Suprapubic skin (tissue), 4 donors: Measurements from ENCODE around the gene FAM240B. TPM values are rescaled to one million over a fixed set of nuclear protein-coding genes. Genes with fewer than 3 reads are reported as not detected.

Source experiments
- DNase-seq, 2 donors: peaks; one replicate each; pipeline ENCODE4 v3.0.0-alpha.2; 2019; ENCODE audit warnings: low spot score in 2 of 2
- H3K27ac ChIP-seq: fragments of 200-600 bp; sonication (generic); one replicate; pipeline ENCODE4 v1.5.1; 2019
- H3K27me3 ChIP-seq: fragments of 200-600 bp; sonication (generic); one replicate; pipeline ENCODE4 v1.5.1; 2019
- H3K36me3 ChIP-seq: fragments of 200-600 bp; sonication (generic); one replicate; pipeline ENCODE4 v1.5.1; 2019
- H3K4me1 ChIP-seq: fragments of 200-600 bp; sonication (generic); one replicate; pipeline ENCODE4 v1.5.1; 2019
- H3K4me3 ChIP-seq: fragments of 200-600 bp; sonication (generic); one replicate; pipeline ENCODE4 v1.5.1; 2019; ENCODE audit warnings: mild to moderate bottlenecking
- H3K9me3 ChIP-seq: fragments of 200-600 bp; sonication (generic); one replicate; pipeline ENCODE4 v1.5.1; 2019
- CTCF ChIP-seq, 2 donors: fragments of 200-600 bp in 1 of 2; fragments of 450-650 bp in 1 of 2; sonication (generic) in 1 of 2; IDR thresholded peaks; one replicate each; pipeline ENCODE4 v1.5.1; 2016 to 2019; ENCODE audit warnings: antibody characterized with exemption in 2 of 2, mild to moderate bottlenecking in 1 of 2, moderate library complexity in 1 of 2
- EP300 ChIP-seq: sonication (generic); formaldehyde crosslinking; IDR thresholded peaks from one replicate; pipeline ENCODE4 v1.6.1; 2017; ENCODE audit warnings: antibody characterized with exemption
- POLR2A ChIP-seq, 2 donors: fragments of 450-650 bp; IDR thresholded peaks; one replicate each; pipeline ENCODE4 v1.6.1; 2017; ENCODE audit warnings: antibody characterized with exemption in 2 of 2, mild to moderate bottlenecking in 2 of 2, moderate library complexity in 2 of 2
- POLR2AphosphoS5 ChIP-seq, 3 donors: sonication (generic); formaldehyde crosslinking; IDR thresholded peaks; one replicate each; pipeline ENCODE4 v1.6.1; 2017; ENCODE audit warnings: antibody characterized with exemption in 3 of 3
- WGBS: methylation state at CpG from one replicate; pipeline ENCODE4 v1.1.5; 2018; 5-methylcytosine and 5-hydroxymethylcytosine counted together
- total RNA-seq, 4 donors: library from RNA; depleted of rRNA; stranded (reverse); fragments of >200 nt; gene quantifications; one replicate each; pipeline ENCODE4 v1.1.0, GENCODE V29; 2016

Gene FAM240B
- total RNA-seq, 4 donors from 2014 or later, result not detected

DNA sequence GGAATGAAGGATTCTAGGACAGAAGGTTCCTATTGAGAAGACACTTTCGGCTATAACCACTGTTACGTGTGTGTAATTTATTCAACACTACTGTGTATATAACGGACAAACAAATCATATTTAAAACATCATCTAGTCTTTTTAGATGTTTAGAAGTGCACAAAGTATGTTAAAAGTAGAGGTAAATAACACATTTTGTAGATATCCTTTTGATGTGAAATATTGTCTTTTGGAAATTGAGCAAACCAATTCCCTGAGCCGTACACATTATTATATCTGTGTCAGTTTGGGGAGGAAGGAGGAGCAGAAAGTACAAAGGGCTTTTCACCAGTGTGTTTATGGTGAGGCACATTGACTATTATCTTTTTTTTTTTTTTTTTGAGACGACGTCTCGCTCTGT lies 60.4 kb downstream of the FAM240B start:
- H3K4me1 ChIP-seq, result no peaks in the 10 kb centered on the region
- no peak overlapping the region for H3K4me3 ChIP-seq
- H3K36me3 ChIP-seq, result no peaks in the 10 kb centered on the region
- 86% methylated on average over 7 of the region's 7 CpGs for WGBS
- no peak for TF ChIP-seq EP300
- TF ChIP-seq POLR2A (IDR thresholded peaks at IDR 0.05), result no peak
- peaks cover 4% of the 10 kb centered on the region for H3K27me3 ChIP-seq
- H3K9me3 ChIP-seq, result no peaks in the 10 kb centered on the region
- no peak overlapping the region for H3K27ac ChIP-seq
- no peak for DNase-seq

GRCh38 chr9:38656896-38657295 lies 63.0 kb downstream of the FAM240B start:
- H3K27me3 ChIP-seq, result peaks cover 4% of the 10 kb centered on the region
- no peak overlapping the region for H3K27ac ChIP-seq
- H3K4me3 ChIP-seq, result no peak overlapping the region
- TF ChIP-seq POLR2A (IDR thresholded peaks at IDR 0.05), result no peak
- no peaks in the 10 kb centered on the region for H3K9me3 ChIP-seq
- H3K36me3 ChIP-seq, result no peaks in the 10 kb centered on the region
- H3K4me1 ChIP-seq, result no peaks in the 10 kb centered on the region
- WGBS, result 17% methylated on average over 5 of the region's 5 CpGs
- no peak for DNase-seq

GRCh38 chr9:38652486-38652885 lies 67.4 kb downstream of the FAM240B start:
- TF ChIP-seq POLR2AphosphoS5 (IDR thresholded peaks at IDR 0.05), result no peak
- no peak for TF ChIP-seq CTCF (IDR thresholded peaks at IDR 0.05)
- TF ChIP-seq POLR2A (IDR thresholded peaks at IDR 0.05), result no peak
- TF ChIP-seq EP300, result no peak
- no peaks in the 10 kb centered on the region for H3K9me3 ChIP-seq
- 51% methylated on average over 7 of the region's 7 CpGs for WGBS
- no peaks in the 10 kb centered on the region for H3K4me1 ChIP-seq
- no peaks in the 10 kb centered on the region for H3K36me3 ChIP-seq
- no peak overlapping the region for H3K27ac ChIP-seq
- H3K4me3 ChIP-seq, result no peak overlapping the region
- DNase-seq, result no peak
- H3K27me3 ChIP-seq, result peaks cover 4% of the 10 kb centered on the region

DNA sequence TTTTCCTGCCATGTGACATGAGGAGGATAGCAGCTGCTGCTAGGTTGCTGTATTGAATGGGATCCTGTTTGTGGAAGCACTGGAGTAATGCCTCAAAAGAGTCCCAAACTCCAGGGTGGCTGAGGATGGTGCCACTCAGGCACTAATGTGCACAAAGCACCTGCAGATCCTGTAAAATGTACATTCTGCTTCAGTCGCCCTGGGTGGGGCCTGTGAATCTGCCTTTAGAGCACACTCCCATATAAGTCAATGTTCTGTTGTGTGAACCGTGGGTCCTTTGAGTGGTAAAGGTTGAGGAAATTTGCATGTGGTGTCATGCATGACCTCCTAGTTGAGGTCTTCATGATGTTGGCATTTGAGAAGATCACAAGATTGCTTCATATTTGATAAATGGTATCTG lies 67.9 kb downstream of the FAM240B start:
- peaks cover 4% of the 10 kb centered on the region for H3K27me3 ChIP-seq
- no peaks in the 10 kb centered on the region for H3K36me3 ChIP-seq
- no peak overlapping the region for H3K27ac ChIP-seq
- H3K4me1 ChIP-seq, result no peaks in the 10 kb centered on the region
- no peak overlapping the region for H3K4me3 ChIP-seq
- WGBS, result 69% methylated on average over 2 of the region's 2 CpGs
- TF ChIP-seq POLR2AphosphoS5 (IDR thresholded peaks at IDR 0.05) (no peak), CTCF (IDR thresholded peaks at IDR 0.05) (no peak), EP300 (no peak), POLR2A (IDR thresholded peaks at IDR 0.05) (no peak)
- no peak for DNase-seq
- no peaks in the 10 kb centered on the region for H3K9me3 ChIP-seq

- H3K27me3 ChIP-seq, result peaks cover 4% of the 10 kb centered on the region
- no peaks in the 10 kb centered on the region for H3K9me3 ChIP-seq
- no peak for DNase-seq
- H3K4me1 ChIP-seq, result no peaks in the 10 kb centered on the region
- H3K4me3 ChIP-seq, result no peak overlapping the region
- no peak overlapping the region for H3K27ac ChIP-seq
- WGBS, result 73% methylated on average over 8 of the region's 8 CpGs
- TF ChIP-seq CTCF (IDR thresholded peaks at IDR 0.05), result no peak
- no peak for TF ChIP-seq POLR2A (IDR thresholded peaks at IDR 0.05)
- TF ChIP-seq EP300, result no peak
- no peak for TF ChIP-seq POLR2AphosphoS5 (IDR thresholded peaks at IDR 0.05)
- H3K36me3 ChIP-seq, result no peaks in the 10 kb centered on the region
Observed at GRCh38 chr9:38651400-38652042, 68.4 kb downstream of the FAM240B start.

GRCh38 chr9:38650564-38650963 lies 69.4 kb downstream of the FAM240B start:
- WGBS, result 94% methylated on average over 8 of the region's 8 CpGs
- no peaks in the 10 kb centered on the region for H3K36me3 ChIP-seq
- H3K4me3 ChIP-seq, result no peak overlapping the region
- H3K27ac ChIP-seq, result no peak overlapping the region
- no peaks in the 10 kb centered on the region for H3K9me3 ChIP-seq
- DNase-seq, result no peak
- TF ChIP-seq EP300, result no peak
- no peak for TF ChIP-seq POLR2A (IDR thresholded peaks at IDR 0.05)
- TF ChIP-seq CTCF (IDR thresholded peaks at IDR 0.05), result no peak
- no peak for TF ChIP-seq POLR2AphosphoS5 (IDR thresholded peaks at IDR 0.05)
- H3K27me3 ChIP-seq, result peaks cover 4% of the 10 kb centered on the region
- no peaks in the 10 kb centered on the region for H3K4me1 ChIP-seq
